ENCODE measurements around the gene CNPY3. TPM values are rescaled to one million over a fixed set of nuclear protein-coding genes. Genes with fewer than 3 reads are reported as not detected.

The CNPY3 gene
- total and polyA plus RNA-seq, 2 of the 13 experiments (the other 11 are each of a cell fraction or from before 2014, with no cell fraction given), result 42.3 to 60.2 TPM

DNA sequence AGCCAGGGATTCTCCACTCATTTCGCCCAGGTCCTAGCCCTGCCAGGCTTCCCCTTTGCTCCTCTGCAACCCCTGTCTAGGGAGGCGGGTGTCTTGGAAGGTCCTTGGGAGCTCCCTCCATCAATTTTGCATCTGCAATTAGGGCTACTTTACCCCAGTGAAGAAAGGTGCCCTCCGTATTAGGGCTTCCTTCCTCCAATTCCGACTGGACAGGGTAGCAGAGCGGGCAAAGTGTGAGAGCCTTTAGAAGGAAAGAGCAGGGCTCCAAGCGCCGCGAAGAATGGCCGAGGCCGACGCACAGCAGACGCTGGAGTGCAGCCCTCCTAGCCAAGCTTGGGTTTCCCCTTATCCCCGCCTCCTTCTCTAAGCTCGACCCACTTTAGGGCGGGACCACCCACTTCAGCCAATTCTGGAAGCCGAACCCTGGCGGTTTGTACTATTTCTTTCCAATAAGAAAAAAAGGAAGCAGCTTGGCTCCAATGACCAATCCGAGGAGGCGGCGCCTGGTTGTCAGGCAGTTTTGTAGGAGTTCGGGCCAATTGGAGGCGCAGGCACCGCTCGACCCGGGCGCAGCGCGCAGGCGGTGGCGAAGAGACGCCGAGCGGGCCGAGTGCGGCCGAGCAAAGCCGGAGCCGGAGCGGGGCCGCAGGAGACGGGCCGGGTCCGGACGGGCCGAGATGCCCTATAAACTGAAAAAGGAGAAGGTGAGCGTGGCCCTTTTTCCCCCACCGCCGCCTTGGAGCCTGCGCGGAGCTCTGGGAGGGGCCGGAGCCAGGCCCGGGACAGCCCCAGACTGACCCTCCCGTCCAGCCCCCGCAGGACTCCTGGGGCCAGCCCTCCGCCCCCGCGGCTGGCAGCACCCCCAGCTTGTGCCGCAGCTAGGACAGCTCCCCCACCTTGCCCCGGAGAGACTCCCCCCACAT lies 55.0 kb downstream of the CNPY3 start, which contains the start of gene PPP2R5D:
PPP2R5D (plus strand) TSS at position 570 of the 923 bp plus-strand sequence; CDS start at position 678, 108 bp downstream.
- peak; percentile 100 for DNase-seq (ENCODE audit: low spot score)
- Histone ChIP-seq H3K4me3 (replicated peaks in 1 of 3; ENCODE audit: insufficient read depth in 1 of 3, low read depth in 2 of 3, low read length in 3 of 3) (peak within 1 kb of the TSS; percentile 88 to 99 (median 92)), H3K9me3 (ENCODE audit: low read length) (no peaks in the 10 kb centered on the region), H3K36me3 (replicated peaks in 1 of 2; ENCODE audit: control insufficient read depth in 1 of 2, insufficient read depth in 2 of 2, low read length in 2 of 2) (peaks cover 2 to 8% of the 10 kb centered on the region in 2 experiments; a peak in 3 of 5 replicates), H3K4me1 (ENCODE audit: insufficient read depth, low read length) (peaks cover 52% of the 10 kb centered on the region), H2AFZ (ENCODE audit: low read length) (peak within 1 kb of the TSS; percentile 99), H4K20me1 (ENCODE audit: insufficient read depth, low read length) (no peaks in the 10 kb centered on the region), H3K79me2 (ENCODE audit: insufficient read depth, low read length) (peaks cover 20% of the 10 kb centered on the region), H3K27ac (ENCODE audit: extremely low read length, insufficient read depth, low read length) (peak within 1 kb of the TSS; percentile 75), H3K27me3 (ENCODE audit: control insufficient read depth in 1 of 2, insufficient read depth in 2 of 2, low read length in 2 of 2) (no peaks in the 10 kb centered on the region; a peak in 1 of 5 replicates), H3K9ac (ENCODE audit: insufficient read depth, low read depth, low read length) (peak within 1 kb of the TSS; percentile 85), H3K4me2 (ENCODE audit: low read depth, low read length) (peak within 1 kb of the TSS; percentile 98)
- ChIA-PET POLR2A (interaction anchor here (0.6 to 2.7 kb wide), 49 partner anchors 8 to 493 kb away, joined by 3 to 55 read pairs (median 4); partner anchors contain the start of genes BICRAL, CNPY3, CUL7 and GNMT), CTCF (ENCODE audit: low intra/inter-chr PET ratio, low total read pairs) (no interaction called here)
- intact Hi-C loops (cut with micrococcal nuclease; ENCODE audit: unreplicated experiment) (loop anchor here (1.0 kb wide), 1 partner anchor 29 kb away; the partner anchor contains the start of gene MEA1), in situ Hi-C loops (cut with HindIII; ENCODE audit: extremely low pct_ligation_motif_present, low pct_unique_long_range_greater_than_20kb) (no loop called here)
- BruUV-seq (replicated peaks), result no TSS peak
- ATAC-seq, result peak; percentile 95
- whole genome bisulfite sequencing (ENCODE audit: low lambda C conversion rate), result 1% methylated on average over 38 of the region's 59 CpGs
- FAIRE-seq, result peak; percentile 93
- TF ChIP-seq YY1 (IDR thresholded peaks at IDR 0.05; ENCODE audit: insufficient read depth, insufficient replicate concordance, low read depth, low read length), result peak; percentile 72
- no peak for TF ChIP-seq FOSL1 (CRISPR knock-in tag; IDR thresholded peaks at IDR 0.05; ENCODE audit: borderline replicate concordance)
- peak; percentile 76 for TF ChIP-seq SP2 (CRISPR knock-in tag; IDR thresholded peaks at IDR 0.05)
- TF ChIP-seq, protein P1, sequence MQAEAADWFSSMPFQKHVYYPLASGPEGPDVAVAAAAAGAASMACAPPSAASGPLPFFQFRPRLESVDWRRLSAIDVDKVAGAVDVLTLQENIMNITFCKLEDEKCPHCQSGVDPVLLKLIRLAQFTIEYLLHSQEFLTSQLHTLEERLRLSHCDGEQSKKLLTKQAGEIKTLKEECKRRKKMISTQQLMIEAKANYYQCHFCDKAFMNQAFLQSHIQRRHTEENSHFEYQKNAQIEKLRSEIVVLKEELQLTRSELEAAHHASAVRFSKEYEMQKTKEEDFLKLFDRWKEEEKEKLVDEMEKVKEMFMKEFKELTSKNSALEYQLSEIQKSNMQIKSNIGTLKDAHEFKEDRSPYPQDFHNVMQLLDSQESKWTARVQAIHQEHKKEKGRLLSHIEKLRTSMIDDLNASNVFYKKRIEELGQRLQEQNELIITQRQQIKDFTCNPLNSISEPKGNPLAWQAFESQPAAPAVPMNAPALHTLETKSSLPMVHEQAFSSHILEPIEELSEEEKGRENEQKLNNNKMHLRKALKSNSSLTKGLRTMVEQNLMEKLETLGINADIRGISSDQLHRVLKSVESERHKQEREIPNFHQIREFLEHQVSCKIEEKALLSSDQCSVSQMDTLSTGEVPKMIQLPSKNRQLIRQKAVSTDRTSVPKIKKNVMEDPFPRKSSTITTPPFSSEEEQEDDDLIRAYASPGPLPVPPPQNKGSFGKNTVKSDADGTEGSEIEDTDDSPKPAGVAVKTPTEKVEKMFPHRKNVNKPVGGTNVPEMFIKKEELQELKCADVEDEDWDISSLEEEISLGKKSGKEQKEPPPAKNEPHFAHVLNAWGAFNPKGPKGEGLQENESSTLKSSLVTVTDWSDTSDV (CRISPR knock-in tag; IDR thresholded peaks at IDR 0.05), result no peak
- TF ChIP-seq PHF20 (CRISPR knock-in tag; IDR thresholded peaks at IDR 0.05), result peak; percentile 63; the same call in 1 of the 2 replicates
- TF ChIP-seq MEF2D (CRISPR knock-in tag; IDR thresholded peaks at IDR 0.05), result peak; percentile 74; the same call in 1 of the 2 replicates
- TF ChIP-seq ZNF34 (CRISPR knock-in tag; IDR thresholded peaks at IDR 0.05; ENCODE audit: borderline replicate concordance), result no peak
- TF ChIP-seq MEIS2 (CRISPR knock-in tag; IDR thresholded peaks at IDR 0.05), result peak; percentile 45; the same call in 1 of the 2 replicates
- TF ChIP-seq ZNF205 (CRISPR knock-in tag; IDR thresholded peaks at IDR 0.05), result no peak
- TF ChIP-seq ZNF382 (CRISPR knock-in tag; IDR thresholded peaks at IDR 0.05; ENCODE audit: borderline replicate concordance), result no peak
- peak; percentile 27 for TF ChIP-seq TEAD3 (CRISPR knock-in tag; optimal IDR thresholded peaks at IDR 0.05; ENCODE audit: borderline replicate concordance)
- peak; percentile 78 for TF ChIP-seq ZMYM4 (CRISPR knock-in tag; IDR thresholded peaks at IDR 0.05)
- TF ChIP-seq SOX5 (CRISPR knock-in tag; IDR thresholded peaks at IDR 0.05; ENCODE audit: borderline replicate concordance), result peak; percentile 6; the same call in 1 of the 2 replicates
- TF ChIP-seq ZNF10 (CRISPR knock-in tag; IDR thresholded peaks at IDR 0.05; ENCODE audit: borderline replicate concordance, low read depth), result no peak
- TF ChIP-seq ZNF24 (IDR thresholded peaks at IDR 0.05), result no peak
- TF ChIP-seq CREB1 (IDR thresholded peaks at IDR 0.05), result peak; percentile 83
- peak; percentile 83 for TF ChIP-seq CREB1 (CRISPR knock-in tag; IDR thresholded peaks at IDR 0.05)
- TF ChIP-seq NCOR1 (IDR thresholded peaks at IDR 0.05; ENCODE audit: borderline replicate concordance, low read length), result peak; percentile 24; the same call in 1 of the 2 replicates
- TF ChIP-seq PHF21A (CRISPR knock-in tag; IDR thresholded peaks at IDR 0.05), result 0 out of 2 replicates have a peak, but pooled peaks have one; percentile 54
- peak; percentile 41; the same call in 1 of the 2 replicates for TF ChIP-seq ZNF343 (CRISPR knock-in tag; IDR thresholded peaks at IDR 0.05)
- no peak; the same call in 1 of the 2 replicates for TF ChIP-seq ATF7-NPFF (CRISPR knock-in tag; IDR thresholded peaks at IDR 0.05; ENCODE audit: low read depth)
- peak; percentile 66 for TF ChIP-seq ZNF441 (CRISPR knock-in tag; IDR thresholded peaks at IDR 0.05; ENCODE audit: borderline replicate concordance)
- peak; percentile 86 for TF ChIP-seq MED8 (CRISPR knock-in tag; IDR thresholded peaks at IDR 0.05; ENCODE audit: insufficient replicate concordance)
